Omental fat pad (tissue), 4 donors: Measurements from ENCODE around the gene CCDC24. TPM values are rescaled to one million over a fixed set of nuclear protein-coding genes. Genes with fewer than 3 reads are reported as not detected.

Source experiments
- ATAC-seq: fragments of 150-250 bp; one replicate; pipeline ENCODE4 v1.9.1; 2016; ENCODE audit warnings: mild to moderate bottlenecking, moderate library complexity; ENCODE audit not compliant: low FRiP score
- DNase-seq: peaks from one replicate; pipeline ENCODE4 v3.0.0-alpha.2; 2019; ENCODE audit warnings: low spot score
- CTCF ChIP-seq, 3 donors: fragments of 450-650 bp; IDR thresholded peaks; one replicate each; pipeline ENCODE4 v1.5.1; 2016 to 2017; ENCODE audit warnings: antibody characterized with exemption in 3 of 3, mild to moderate bottlenecking in 3 of 3, moderate library complexity in 2 of 3
- total RNA-seq, 4 donors: library from RNA; depleted of rRNA; stranded (reverse); fragments of >200 nt; gene quantifications; one replicate each; pipeline ENCODE4 v1.1.0, GENCODE V29; 2016

The CCDC24 gene
- total RNA-seq, 4 donors from 2014 or later = 2.3 to 3.6 (median 2.8) TPM

GRCh38 chr1:44016890-44017400, 25.5 kb downstream of the CCDC24 start:
- no peak for TF ChIP-seq CTCF (IDR thresholded peaks at IDR 0.05)
- ATAC-seq (no peak), DNase-seq (no peak)

- no peak for DNase-seq
- no peak for TF ChIP-seq CTCF (IDR thresholded peaks at IDR 0.05)
- ATAC-seq = no peak
These were observed 28.1 kb downstream of the CCDC24 start for GRCh38 chr1:44019466-44019948.

- TF ChIP-seq CTCF (IDR thresholded peaks at IDR 0.05) = no peak
- ATAC-seq = no peak
- DNase-seq = no peak
These were observed 29.1 kb downstream of the CCDC24 start for GRCh38 chr1:44020464-44020863.

GRCh38 chr1:44021156-44021555, 29.8 kb downstream of the CCDC24 start:
- no peak for ATAC-seq
- no peak for TF ChIP-seq CTCF (IDR thresholded peaks at IDR 0.05)
- DNase-seq = no peak

GRCh38 chr1:44021581-44022321, 30.4 kb downstream of the CCDC24 start:
- no peak for DNase-seq
- no peak for TF ChIP-seq CTCF (IDR thresholded peaks at IDR 0.05)

GRCh38 chr1:44024031-44024902, 32.9 kb downstream of the CCDC24 start:
- no peak for ATAC-seq
- no peak for DNase-seq
- TF ChIP-seq CTCF (IDR thresholded peaks at IDR 0.05) = no peak

More at GRCh38 chr1:44021581-44022321, 30.4 kb downstream of the CCDC24 start:
- no peak for ATAC-seq
